ENCODE results near the gene JAKMIP2. TPM values are rescaled to one million over a fixed set of nuclear protein-coding genes. Genes with fewer than 3 reads are reported as not detected.

JAKMIP2 gene
- total RNA-seq, 1 experiment from 2014 or later = not detected

GRCh38 chr5:147639321-147639720 is 143.2 kb downstream of the JAKMIP2 start:
- H3K4me1 ChIP-seq (ENCODE audit: control insufficient read depth in 1 of 2, insufficient read depth in 2 of 2, low read length in 2 of 2) = no peaks in the 10 kb centered on the region
- ChIA-PET RAD21 (ENCODE audit: low non-redundant PET in 1 of 2, low total read pairs in 2 of 2, uncharacterized antibody in 2 of 2, unreplicated experiment in 2 of 2) (no interaction called here), POLR2A (no interaction called here), CTCF (interaction anchor here (1.3 kb wide), 1 partner anchor 12 kb away, joined by 3 read pairs; no protein-coding TSS in a partner anchor)
- TF ChIP-seq, protein P1, sequence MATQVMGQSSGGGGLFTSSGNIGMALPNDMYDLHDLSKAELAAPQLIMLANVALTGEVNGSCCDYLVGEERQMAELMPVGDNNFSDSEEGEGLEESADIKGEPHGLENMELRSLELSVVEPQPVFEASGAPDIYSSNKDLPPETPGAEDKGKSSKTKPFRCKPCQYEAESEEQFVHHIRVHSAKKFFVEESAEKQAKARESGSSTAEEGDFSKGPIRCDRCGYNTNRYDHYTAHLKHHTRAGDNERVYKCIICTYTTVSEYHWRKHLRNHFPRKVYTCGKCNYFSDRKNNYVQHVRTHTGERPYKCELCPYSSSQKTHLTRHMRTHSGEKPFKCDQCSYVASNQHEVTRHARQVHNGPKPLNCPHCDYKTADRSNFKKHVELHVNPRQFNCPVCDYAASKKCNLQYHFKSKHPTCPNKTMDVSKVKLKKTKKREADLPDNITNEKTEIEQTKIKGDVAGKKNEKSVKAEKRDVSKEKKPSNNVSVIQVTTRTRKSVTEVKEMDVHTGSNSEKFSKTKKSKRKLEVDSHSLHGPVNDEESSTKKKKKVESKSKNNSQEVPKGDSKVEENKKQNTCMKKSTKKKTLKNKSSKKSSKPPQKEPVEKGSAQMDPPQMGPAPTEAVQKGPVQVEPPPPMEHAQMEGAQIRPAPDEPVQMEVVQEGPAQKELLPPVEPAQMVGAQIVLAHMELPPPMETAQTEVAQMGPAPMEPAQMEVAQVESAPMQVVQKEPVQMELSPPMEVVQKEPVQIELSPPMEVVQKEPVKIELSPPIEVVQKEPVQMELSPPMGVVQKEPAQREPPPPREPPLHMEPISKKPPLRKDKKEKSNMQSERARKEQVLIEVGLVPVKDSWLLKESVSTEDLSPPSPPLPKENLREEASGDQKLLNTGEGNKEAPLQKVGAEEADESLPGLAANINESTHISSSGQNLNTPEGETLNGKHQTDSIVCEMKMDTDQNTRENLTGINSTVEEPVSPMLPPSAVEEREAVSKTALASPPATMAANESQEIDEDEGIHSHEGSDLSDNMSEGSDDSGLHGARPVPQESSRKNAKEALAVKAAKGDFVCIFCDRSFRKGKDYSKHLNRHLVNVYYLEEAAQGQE (IDR thresholded peaks at IDR 0.05; ENCODE audit: low read depth) = no peak
- TF ChIP-seq JUND (IDR thresholded peaks at IDR 0.05) (no peak), ZBTB33 (IDR thresholded peaks at IDR 0.05; ENCODE audit: extremely low read depth, insufficient replicate concordance, low read length) (no peak)
- no peaks in the 10 kb centered on the region for H3K79me2 ChIP-seq (ENCODE audit: insufficient read depth, low read length)
- DNase-seq (ENCODE audit: low read depth, low spot score) (no peak), ATAC-seq (no peak)
- H3K36me3 ChIP-seq (ENCODE audit: control insufficient read depth in 1 of 2, insufficient read depth in 2 of 2, low read length in 2 of 2) = no peaks in the 10 kb centered on the region
- no peaks in the 10 kb centered on the region for H3K9me2 ChIP-seq (ENCODE audit: insufficient read depth)
- no peaks in the 10 kb centered on the region for H3K9me3 ChIP-seq (ENCODE audit: control insufficient read depth in 1 of 2, insufficient read depth in 1 of 2, low read depth in 1 of 2, low read length in 2 of 2)
- intact Hi-C loops (cut with micrococcal nuclease) = no loop called here
- no peak overlapping the region for H2AFZ ChIP-seq (ENCODE audit: low read depth, low read length, poor library complexity, severe bottlenecking)
- H3K27me3 ChIP-seq (ENCODE audit: insufficient read depth, low read length) = peaks cover 37% of the 10 kb centered on the region
- H3K9ac ChIP-seq (ENCODE audit: low read length) = no peak overlapping the region
- no peak overlapping the region for H3K4me2 ChIP-seq (ENCODE audit: low read length)
- no peaks in the 10 kb centered on the region for H4K20me1 ChIP-seq (ENCODE audit: insufficient read depth)
- no peak overlapping the region for H3K4me3 ChIP-seq (replicated peaks in 1 of 2; ENCODE audit: low read depth in 1 of 2, low read length in 2 of 2)
- BruUV-seq (replicated peaks) = no TSS peak
- no peak overlapping the region for H3K27ac ChIP-seq (ENCODE audit: low read depth, low read length)

GRCh38 chr5:147636729-147636984 is 145.9 kb downstream of the JAKMIP2 start:
- Histone ChIP-seq H3K9ac (ENCODE audit: low read length) (no peak overlapping the region), H3K27me3 (ENCODE audit: insufficient read depth, low read length) (peaks cover 35% of the 10 kb centered on the region), H3K27ac (ENCODE audit: low read depth, low read length) (no peak overlapping the region), H3K9me2 (ENCODE audit: insufficient read depth) (no peaks in the 10 kb centered on the region), H2AFZ (ENCODE audit: low read depth, low read length, poor library complexity, severe bottlenecking) (no peak overlapping the region), H3K4me3 (replicated peaks in 1 of 2; ENCODE audit: low read depth in 1 of 2, low read length in 2 of 2) (no peak overlapping the region), H3K36me3 (ENCODE audit: control insufficient read depth in 1 of 2, insufficient read depth in 2 of 2, low read length in 2 of 2) (no peaks in the 10 kb centered on the region), H3K9me3 (ENCODE audit: control insufficient read depth in 1 of 2, insufficient read depth in 1 of 2, low read depth in 1 of 2, low read length in 2 of 2) (no peaks in the 10 kb centered on the region), H4K20me1 (ENCODE audit: insufficient read depth) (no peaks in the 10 kb centered on the region), H3K4me1 (ENCODE audit: control insufficient read depth in 1 of 2, insufficient read depth in 2 of 2, low read length in 2 of 2) (no peaks in the 10 kb centered on the region), H3K4me2 (ENCODE audit: low read length) (no peak overlapping the region), H3K79me2 (ENCODE audit: insufficient read depth, low read length) (no peaks in the 10 kb centered on the region)
- CTCF ChIA-PET = interaction anchor here (1.4 kb wide), 1 partner anchor 186 kb away, joined by 3 read pairs; no protein-coding TSS in a partner anchor
- no peak for ATAC-seq
- intact Hi-C loops (cut with micrococcal nuclease) = no loop called here
- no TSS peak for BruUV-seq (replicated peaks)
- DNase-seq (ENCODE audit: low read depth, low spot score) = no peak
- RAD21 ChIA-PET (ENCODE audit: low non-redundant PET in 1 of 2, low total read pairs in 2 of 2, uncharacterized antibody in 2 of 2, unreplicated experiment in 2 of 2) = no interaction called here
- POLR2A ChIA-PET = no interaction called here
- TF ChIP-seq CBX3 (IDR thresholded peaks at IDR 0.05; ENCODE audit: low read depth) (no peak), POLR2AphosphoS5 (IDR thresholded peaks at IDR 0.05; ENCODE audit: low read depth, low read length) (no peak), POLR2A (IDR thresholded peaks at IDR 0.05; ENCODE audit: borderline replicate concordance, extremely low read depth, insufficient read depth, insufficient read length) (no peak), EGR1 (IDR thresholded peaks at IDR 0.05; ENCODE audit: low read depth) (no peak), EZH2phosphoT487 (IDR thresholded peaks at IDR 0.05; ENCODE audit: borderline replicate concordance) (no peak), ZNF274 (IDR thresholded peaks at IDR 0.05; ENCODE audit: low read depth, low read length) (no peak)
- TF ChIP-seq, protein P1 (IDR thresholded peaks at IDR 0.05; ENCODE audit: low read depth) = no peak

Measured in HCT116 (cell line).